ENCODE data around the gene AGPAT3. TPM values are rescaled to one million over a fixed set of nuclear protein-coding genes. Genes with fewer than 3 reads are reported as not detected.

Gene AGPAT3
- total RNA-seq, 1 experiment from 2014 or later = 13.0 TPM

DNA sequence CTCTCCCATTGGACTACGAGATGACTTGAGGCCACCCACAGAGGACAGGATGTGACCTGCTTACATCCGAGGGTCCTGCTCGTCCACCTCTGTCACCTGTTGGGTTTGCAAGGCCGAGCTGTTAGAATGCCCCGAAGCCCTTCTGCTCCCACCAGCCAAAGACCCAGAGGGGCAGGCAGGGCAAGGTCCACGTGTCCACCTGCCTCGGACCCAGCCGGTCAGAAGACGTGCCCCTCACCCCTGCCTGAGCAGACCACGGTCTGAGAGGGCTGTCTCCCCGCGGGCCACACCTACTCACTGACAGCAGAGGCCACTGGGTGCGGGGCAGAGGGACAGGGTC, 116.8 kb downstream of the AGPAT3 start:
- H3K9ac ChIP-seq (ENCODE audit: extremely low read depth, insufficient read length, low read length) = no peak overlapping the region
- no peak overlapping the region for H2AK5ac ChIP-seq (ENCODE audit: insufficient read length, low read length)
- no peak overlapping the region for H2BK5ac ChIP-seq (ENCODE audit: insufficient read length, low read length)
- no peak overlapping the region for H4K91ac ChIP-seq (ENCODE audit: insufficient read length, low read depth, low read length)
- no peaks in the 10 kb centered on the region for H3K79me2 ChIP-seq (ENCODE audit: insufficient read depth, low read length)
- TF ChIP-seq, protein P1, sequence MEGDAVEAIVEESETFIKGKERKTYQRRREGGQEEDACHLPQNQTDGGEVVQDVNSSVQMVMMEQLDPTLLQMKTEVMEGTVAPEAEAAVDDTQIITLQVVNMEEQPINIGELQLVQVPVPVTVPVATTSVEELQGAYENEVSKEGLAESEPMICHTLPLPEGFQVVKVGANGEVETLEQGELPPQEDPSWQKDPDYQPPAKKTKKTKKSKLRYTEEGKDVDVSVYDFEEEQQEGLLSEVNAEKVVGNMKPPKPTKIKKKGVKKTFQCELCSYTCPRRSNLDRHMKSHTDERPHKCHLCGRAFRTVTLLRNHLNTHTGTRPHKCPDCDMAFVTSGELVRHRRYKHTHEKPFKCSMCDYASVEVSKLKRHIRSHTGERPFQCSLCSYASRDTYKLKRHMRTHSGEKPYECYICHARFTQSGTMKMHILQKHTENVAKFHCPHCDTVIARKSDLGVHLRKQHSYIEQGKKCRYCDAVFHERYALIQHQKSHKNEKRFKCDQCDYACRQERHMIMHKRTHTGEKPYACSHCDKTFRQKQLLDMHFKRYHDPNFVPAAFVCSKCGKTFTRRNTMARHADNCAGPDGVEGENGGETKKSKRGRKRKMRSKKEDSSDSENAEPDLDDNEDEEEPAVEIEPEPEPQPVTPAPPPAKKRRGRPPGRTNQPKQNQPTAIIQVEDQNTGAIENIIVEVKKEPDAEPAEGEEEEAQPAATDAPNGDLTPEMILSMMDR (conservative IDR thresholded peaks at IDR 0.05) = no peak
- no peak overlapping the region for H3K18ac ChIP-seq (ENCODE audit: insufficient read length, low read depth, low read length)
- no peak overlapping the region for H3T11ph ChIP-seq (ENCODE audit: low read length)
- no peaks in the 10 kb centered on the region for H3K9me3 ChIP-seq (ENCODE audit: control insufficient read depth, low read depth, low read length)
- Mint-ChIP-seq H3K9me3 (no peaks in the 10 kb centered on the region), H3K4me3 (no peak overlapping the region), H3K4me1 (peaks cover 20 to 24% of the 10 kb centered on the region in 2 experiments), H3K27me3 (ENCODE audit: low read depth) (no peaks in the 10 kb centered on the region), H3K27ac (peak overlapping the region in 2 of 3 experiments; percentile 5 to 18; a peak in 1 of 7 replicates), H3K36me3 (ENCODE audit: insufficient read depth in 1 of 3, low read depth in 3 of 3) (no peaks in the 10 kb centered on the region)
- no peaks in the 10 kb centered on the region for H4K20me1 ChIP-seq (ENCODE audit: control insufficient read depth, insufficient read depth, insufficient read length)
- no peaks in the 10 kb centered on the region; the same call in 1 of the 2 replicates for H3K4me1 ChIP-seq (ENCODE audit: insufficient read depth, low read length)
- no peaks in the 10 kb centered on the region for H3K27me3 ChIP-seq (ENCODE audit: insufficient read depth, low read length)
- no peak overlapping the region for H4K8ac ChIP-seq (replicated peaks; ENCODE audit: insufficient read length, low read depth, low read length)
- peak; percentile 82 for DNase-seq
- no peak overlapping the region for H3K23ac ChIP-seq (ENCODE audit: insufficient read length, low read depth, low read length)
- H4K5ac ChIP-seq (ENCODE audit: insufficient read length, low read depth, low read length) = no peak overlapping the region
- H3K14ac ChIP-seq (ENCODE audit: insufficient read depth, low read length) = no peak overlapping the region
- no peak overlapping the region for H2AFZ ChIP-seq (ENCODE audit: low read length)
- H2BK15ac ChIP-seq (ENCODE audit: low read depth, low read length) = no peak overlapping the region
- H3K4ac ChIP-seq (ENCODE audit: low read depth, low read length) = no peak overlapping the region
- H2BK12ac ChIP-seq (ENCODE audit: insufficient read length, low read depth, low read length) = no peak overlapping the region
- H3K79me1 ChIP-seq (ENCODE audit: insufficient read depth, low read depth, low read length, poor library complexity, severe bottlenecking) = no peaks in the 10 kb centered on the region
- no peak overlapping the region for H3K56ac ChIP-seq (ENCODE audit: insufficient read length, low read depth, low read length)
- no peak overlapping the region for H3K27ac ChIP-seq (ENCODE audit: insufficient read length, low read depth, low read length)
- no CpG with 5 or more reads among the region's 13 CpGs for WGBS (ENCODE audit: extremely low coverage, insufficient read length, low lambda C conversion rate)
- no peak overlapping the region for H2BK120ac ChIP-seq (ENCODE audit: low read depth, low read length, poor library complexity, severe bottlenecking)
- no peak overlapping the region for H2BK20ac ChIP-seq (ENCODE audit: low read depth, low read length, poor library complexity, severe bottlenecking)
- H3K23me2 ChIP-seq (ENCODE audit: insufficient read length, low read depth, low read length, poor library complexity, severe bottlenecking) = peaks cover 3% of the 10 kb centered on the region
- no peak overlapping the region for H3K4me2 ChIP-seq (ENCODE audit: insufficient read depth, insufficient read length, low read length)
